GM23338 (cell line): ENCODE results near the gene BAIAP2. TPM values are rescaled to one million over a fixed set of nuclear protein-coding genes. Genes with fewer than 3 reads are reported as not detected.

ENCODE experiments used
- ATAC-seq: fragments of 200-7000 bp; cut with Tn5 transposase; 3 replicates; pipeline ENCODE4 v1.9.1; 2020
- DNase-seq: peaks from one replicate; pipeline ENCODE4 v3.0.0-alpha.2; 2015; ENCODE audit warnings: low spot score
- H2AFZ ChIP-seq: fragments of 200-600 bp; sonication (generic); 2 replicates; pipeline ENCODE4 v1.8.0; 2016; ENCODE audit warnings: antibody characterized with exemption, mild to moderate bottlenecking, moderate library complexity
- H3F3A ChIP-seq: fragments of 200-600 bp; sonication (generic); replicated peaks from 2 replicates; pipeline ENCODE4 v1.8.0; 2017; ENCODE audit warnings: antibody characterized with exemption, mixed run types, low read depth
- H3K27ac ChIP-seq: fragments of 200-600 bp; sonication (generic); 2 replicates; pipeline ENCODE4 v1.6.1; 2016; ENCODE audit warnings: low read depth
- H3K27me3 ChIP-seq: fragments of 200-600 bp; sonication (generic); 2 replicates; pipeline ENCODE4 v1.8.0; 2016; ENCODE audit warnings: mild to moderate bottlenecking, mixed run types, moderate library complexity; ENCODE audit not compliant: insufficient read depth
- H3K36me3 ChIP-seq: fragments of 200-600 bp; sonication (generic); 2 replicates; pipeline ENCODE4 v1.8.0; 2016; ENCODE audit warnings: mild to moderate bottlenecking; ENCODE audit not compliant: insufficient read depth
- H3K4me1 ChIP-seq: fragments of 200-600 bp; sonication (generic); 2 replicates; pipeline ENCODE4 v1.8.0; 2016; ENCODE audit warnings: mild to moderate bottlenecking, moderate library complexity; ENCODE audit not compliant: insufficient read depth
- H3K4me2 ChIP-seq: fragments of 200-600 bp; sonication (generic); 2 replicates; pipeline ENCODE4 v1.7.1; 2017; ENCODE audit warnings: mixed run types
- H3K4me3 ChIP-seq: fragments of 200-600 bp; sonication (generic); 2 replicates; pipeline ENCODE4 v1.6.1; 2016; ENCODE audit warnings: mixed run types
- H3K79me2 ChIP-seq: fragments of 200-600 bp; sonication (generic); replicated peaks from 2 replicates; pipeline ENCODE4 v1.8.0; 2017; ENCODE audit warnings: mild to moderate bottlenecking; ENCODE audit not compliant: insufficient read depth
- H3K9me2 ChIP-seq: fragments of 200-600 bp; sonication (generic); 2 replicates; pipeline ENCODE4 v1.8.0; 2017; ENCODE audit not compliant: insufficient read depth
- H4K20me1 ChIP-seq: fragments of 200-600 bp; sonication (generic); replicated peaks from 2 replicates; pipeline ENCODE4 v1.8.0; 2017; ENCODE audit warnings: mild to moderate bottlenecking; ENCODE audit not compliant: insufficient read depth
- H3K27ac Mint-ChIP-seq: 2 replicates; pipeline ENCODE4 v1.8.0; 2020; ENCODE audit warnings: inconsistent platforms, mild to moderate bottlenecking, moderate library complexity, mixed read lengths
- H3K27me3 Mint-ChIP-seq: 3 replicates; pipeline ENCODE4 v1.8.0; 2022; ENCODE audit warnings: low read depth, mild to moderate bottlenecking, moderate library complexity, mixed read lengths, inconsistent platforms; ENCODE audit not compliant: insufficient read depth, poor library complexity
- H3K36me3 Mint-ChIP-seq: 3 replicates; pipeline ENCODE4 v1.8.0; 2021; ENCODE audit warnings: low read depth, mild to moderate bottlenecking, inconsistent platforms, moderate library complexity, mixed read lengths
- H3K4me1 Mint-ChIP-seq: 3 replicates; pipeline ENCODE4 v1.8.0; 2020; ENCODE audit warnings: mild to moderate bottlenecking, inconsistent platforms, mixed read lengths
- H3K4me3 Mint-ChIP-seq: 3 replicates; pipeline ENCODE4 v1.8.0; 2021; ENCODE audit warnings: moderate library complexity, mild to moderate bottlenecking, inconsistent platforms, mixed read lengths
- H3K9me3 Mint-ChIP-seq: 3 replicates; pipeline ENCODE4 v1.8.0; 2020; ENCODE audit warnings: moderate library complexity, mild to moderate bottlenecking, inconsistent platforms, mixed read lengths
- CREB1 ChIP-seq: fragments of 250-450 bp; sonication (Bioruptor Pico); IDR thresholded peaks from 2 replicates; pipeline ENCODE4 v1.5.0; 2020; ENCODE audit warnings: low read depth, mild to moderate bottlenecking, moderate library complexity
- EZH2 ChIP-seq: fragments of 200-600 bp; sonication (generic); IDR thresholded peaks from one replicate; pipeline ENCODE4 v1.8.0; 2017; ENCODE audit warnings: antibody characterized with exemption, mild to moderate bottlenecking, low read depth; ENCODE audit not compliant: unreplicated experiment
- JUNB ChIP-seq: IDR thresholded peaks from one replicate; pipeline ENCODE4 v1.6.1; 2016; ENCODE audit warnings: antibody characterized with exemption; ENCODE audit not compliant: unreplicated experiment
- NANOG ChIP-seq: IDR thresholded peaks from 2 replicates; pipeline ENCODE4 v1.6.1; 2016; ENCODE audit warnings: antibody characterized with exemption, borderline replicate concordance
- POLR2AphosphoS5 ChIP-seq: IDR thresholded peaks from 2 replicates; pipeline ENCODE4 v1.6.1; 2016; ENCODE audit warnings: antibody characterized with exemption, low read depth
- ZNF331 ChIP-seq: fragments of 250-450 bp; sonication (Bioruptor Pico); IDR thresholded peaks from 2 replicates; pipeline ENCODE4 v1.5.0; 2020; ENCODE audit warnings: low read depth, mild to moderate bottlenecking, moderate library complexity
- polyA plus RNA-seq: library from polyadenylated mRNA; unstranded; fragments of >200 nt; fragmentation: Nextera tagmentation; extraction: Ambion mirVana; gene quantifications from 2 replicates; pipeline ENCODE4 v1.2.1, GENCODE V29; 2016
- total RNA-seq: library from RNA; depleted of rRNA; stranded (reverse); fragments of >200 nt; shearing (Covaris generic); gene quantifications from 2 replicates; pipeline ENCODE4 v1.2.3, GENCODE V29; 2014
- TF ChIP-seq, protein P1 (sequence below): fragments of 250-450 bp; sonication (Bioruptor Pico); IDR thresholded peaks from 2 replicates; pipeline ENCODE4 v1.5.0; 2020; ENCODE audit warnings: mild to moderate bottlenecking, moderate library complexity
- TF ChIP-seq, protein P2 (sequence below): IDR thresholded peaks from 2 replicates; pipeline ENCODE4 v1.6.1; 2016; ENCODE audit warnings: antibody characterized with exemption
- TF ChIP-seq, protein P3 (sequence below): IDR thresholded peaks from one replicate; pipeline ENCODE4 v1.6.1; 2018; ENCODE audit warnings: antibody characterized with exemption; ENCODE audit not compliant: unreplicated experiment
- TF ChIP-seq, protein P4 (sequence below), 2 experiments: fragments of 200-600 bp in 1 of 2; sonication (generic) in 1 of 2; conservative IDR thresholded peaks; 2 replicates each; pipeline versions ENCODE4 v1.5.1 to v1.6.1; 2016 to 2017; ENCODE audit warnings: antibody characterized with exemption in 2 of 2, low read depth in 2 of 2, mild to moderate bottlenecking in 2 of 2, moderate library complexity in 1 of 2

BAIAP2 gene
- total and polyA plus RNA-seq, 2 experiments from 2014 or later: 21.7 to 22.7 TPM

DNA sequence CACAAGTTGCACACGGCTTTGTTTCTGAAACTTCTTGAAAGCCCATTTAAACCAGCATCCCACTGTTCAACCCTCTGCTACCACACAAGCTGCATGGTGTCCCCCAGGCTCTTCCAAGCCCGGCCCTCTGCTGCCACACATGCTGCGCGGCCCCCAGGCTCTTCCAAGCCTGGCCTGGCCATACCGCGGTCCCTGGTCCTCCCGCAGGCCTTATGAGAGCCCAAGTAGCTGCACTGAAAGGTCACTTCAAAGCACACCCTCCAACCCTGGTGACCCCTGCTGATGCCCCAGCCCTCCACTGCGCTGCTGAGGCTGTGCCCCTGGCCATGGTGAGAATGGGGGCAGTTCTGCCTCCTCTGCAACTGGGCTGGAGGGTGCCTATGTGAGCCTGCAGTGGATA is 104.5 kb downstream of the BAIAP2 start (continued):
- TF ChIP-seq, protein P1, sequence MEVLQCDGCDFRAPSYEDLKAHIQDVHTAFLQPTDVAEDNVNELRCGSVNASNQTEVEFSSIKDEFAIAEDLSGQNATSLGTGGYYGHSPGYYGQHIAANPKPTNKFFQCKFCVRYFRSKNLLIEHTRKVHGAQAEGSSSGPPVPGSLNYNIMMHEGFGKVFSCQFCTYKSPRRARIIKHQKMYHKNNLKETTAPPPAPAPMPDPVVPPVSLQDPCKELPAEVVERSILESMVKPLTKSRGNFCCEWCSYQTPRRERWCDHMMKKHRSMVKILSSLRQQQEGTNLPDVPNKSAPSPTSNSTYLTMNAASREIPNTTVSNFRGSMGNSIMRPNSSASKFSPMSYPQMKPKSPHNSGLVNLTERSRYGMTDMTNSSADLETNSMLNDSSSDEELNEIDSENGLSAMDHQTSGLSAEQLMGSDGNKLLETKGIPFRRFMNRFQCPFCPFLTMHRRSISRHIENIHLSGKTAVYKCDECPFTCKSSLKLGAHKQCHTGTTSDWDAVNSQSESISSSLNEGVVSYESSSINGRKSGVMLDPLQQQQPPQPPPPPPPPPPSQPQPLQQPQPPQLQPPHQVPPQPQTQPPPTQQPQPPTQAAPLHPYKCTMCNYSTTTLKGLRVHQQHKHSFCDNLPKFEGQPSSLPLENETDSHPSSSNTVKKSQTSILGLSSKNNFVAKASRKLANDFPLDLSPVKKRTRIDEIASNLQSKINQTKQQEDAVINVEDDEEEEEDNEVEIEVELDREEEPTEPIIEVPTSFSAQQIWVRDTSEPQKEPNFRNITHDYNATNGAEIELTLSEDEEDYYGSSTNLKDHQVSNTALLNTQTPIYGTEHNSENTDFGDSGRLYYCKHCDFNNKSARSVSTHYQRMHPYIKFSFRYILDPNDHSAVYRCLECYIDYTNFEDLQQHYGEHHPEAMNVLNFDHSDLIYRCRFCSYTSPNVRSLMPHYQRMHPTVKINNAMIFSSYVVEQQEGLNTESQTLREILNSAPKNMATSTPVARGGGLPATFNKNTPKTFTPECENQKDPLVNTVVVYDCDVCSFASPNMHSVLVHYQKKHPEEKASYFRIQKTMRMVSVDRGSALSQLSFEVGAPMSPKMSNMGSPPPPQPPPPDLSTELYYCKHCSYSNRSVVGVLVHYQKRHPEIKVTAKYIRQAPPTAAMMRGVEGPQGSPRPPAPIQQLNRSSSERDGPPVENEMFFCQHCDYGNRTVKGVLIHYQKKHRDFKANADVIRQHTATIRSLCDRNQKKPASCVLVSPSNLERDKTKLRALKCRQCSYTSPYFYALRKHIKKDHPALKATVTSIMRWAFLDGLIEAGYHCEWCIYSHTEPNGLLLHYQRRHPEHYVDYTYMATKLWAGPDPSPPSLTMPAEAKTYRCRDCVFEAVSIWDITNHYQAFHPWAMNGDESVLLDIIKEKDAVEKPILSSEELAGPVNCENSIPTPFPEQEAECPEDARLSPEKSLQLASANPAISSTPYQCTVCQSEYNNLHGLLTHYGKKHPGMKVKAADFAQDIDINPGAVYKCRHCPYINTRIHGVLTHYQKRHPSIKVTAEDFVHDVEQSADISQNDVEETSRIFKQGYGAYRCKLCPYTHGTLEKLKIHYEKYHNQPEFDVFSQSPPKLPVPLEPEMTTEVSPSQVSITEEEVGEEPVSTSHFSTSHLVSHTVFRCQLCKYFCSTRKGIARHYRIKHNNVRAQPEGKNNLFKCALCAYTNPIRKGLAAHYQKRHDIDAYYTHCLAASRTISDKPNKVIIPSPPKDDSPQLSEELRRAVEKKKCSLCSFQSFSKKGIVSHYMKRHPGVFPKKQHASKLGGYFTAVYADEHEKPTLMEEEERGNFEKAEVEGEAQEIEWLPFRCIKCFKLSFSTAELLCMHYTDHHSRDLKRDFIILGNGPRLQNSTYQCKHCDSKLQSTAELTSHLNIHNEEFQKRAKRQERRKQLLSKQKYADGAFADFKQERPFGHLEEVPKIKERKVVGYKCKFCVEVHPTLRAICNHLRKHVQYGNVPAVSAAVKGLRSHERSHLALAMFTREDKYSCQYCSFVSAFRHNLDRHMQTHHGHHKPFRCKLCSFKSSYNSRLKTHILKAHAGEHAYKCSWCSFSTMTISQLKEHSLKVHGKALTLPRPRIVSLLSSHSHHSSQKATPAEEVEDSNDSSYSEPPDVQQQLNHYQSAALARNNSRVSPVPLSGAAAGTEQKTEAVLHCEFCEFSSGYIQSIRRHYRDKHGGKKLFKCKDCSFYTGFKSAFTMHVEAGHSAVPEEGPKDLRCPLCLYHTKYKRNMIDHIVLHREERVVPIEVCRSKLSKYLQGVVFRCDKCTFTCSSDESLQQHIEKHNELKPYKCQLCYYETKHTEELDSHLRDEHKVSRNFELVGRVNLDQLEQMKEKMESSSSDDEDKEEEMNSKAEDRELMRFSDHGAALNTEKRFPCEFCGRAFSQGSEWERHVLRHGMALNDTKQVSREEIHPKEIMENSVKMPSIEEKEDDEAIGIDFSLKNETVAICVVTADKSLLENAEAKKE (CRISPR knock-in tag): no peak
- TF ChIP-seq ZNF331 (CRISPR knock-in tag): no peak
- TF ChIP-seq, protein P2, sequence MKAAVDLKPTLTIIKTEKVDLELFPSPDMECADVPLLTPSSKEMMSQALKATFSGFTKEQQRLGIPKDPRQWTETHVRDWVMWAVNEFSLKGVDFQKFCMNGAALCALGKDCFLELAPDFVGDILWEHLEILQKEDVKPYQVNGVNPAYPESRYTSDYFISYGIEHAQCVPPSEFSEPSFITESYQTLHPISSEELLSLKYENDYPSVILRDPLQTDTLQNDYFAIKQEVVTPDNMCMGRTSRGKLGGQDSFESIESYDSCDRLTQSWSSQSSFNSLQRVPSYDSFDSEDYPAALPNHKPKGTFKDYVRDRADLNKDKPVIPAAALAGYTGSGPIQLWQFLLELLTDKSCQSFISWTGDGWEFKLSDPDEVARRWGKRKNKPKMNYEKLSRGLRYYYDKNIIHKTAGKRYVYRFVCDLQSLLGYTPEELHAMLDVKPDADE: no peak
- no peak for TF ChIP-seq EZH2
- TF ChIP-seq NANOG: no peak
- no peak for TF ChIP-seq CREB1
- TF ChIP-seq POLR2AphosphoS5: no peak
- TF ChIP-seq JUNB: no peak

DNA sequence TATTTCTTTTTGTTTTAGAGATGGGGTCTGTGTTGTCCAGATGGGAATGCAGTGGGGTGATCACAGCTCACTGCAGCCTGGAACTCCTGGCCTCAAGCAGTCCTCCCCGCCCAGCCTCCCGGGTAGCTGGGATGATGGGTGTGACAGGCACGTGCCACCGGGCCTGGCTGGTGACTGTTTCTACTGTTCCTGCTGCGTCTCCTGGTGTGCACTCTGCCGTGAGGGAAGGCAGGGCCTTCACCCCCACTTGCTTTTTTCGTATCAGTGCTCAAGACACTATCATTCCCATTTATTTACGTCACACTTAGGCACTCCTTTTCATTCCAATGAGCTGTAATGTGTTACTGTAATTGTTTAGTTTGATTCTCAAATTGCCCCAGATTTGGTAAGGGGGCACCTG is 105.1 kb downstream of the BAIAP2 start:
- ATAC-seq (no peak), DNase-seq (no peak)
- no peak overlapping the region for H3K27ac Mint-ChIP-seq
- H3K9me3 Mint-ChIP-seq: peaks cover 18% of the 10 kb centered on the region
- no peak overlapping the region for H2AFZ ChIP-seq
- H3K27me3 Mint-ChIP-seq: peaks cover 24% of the 10 kb centered on the region
- no peaks in the 10 kb centered on the region for H3K27me3 ChIP-seq
- no peak overlapping the region for H3K27ac ChIP-seq
- no peak overlapping the region for H3K4me3 Mint-ChIP-seq
- no peaks in the 10 kb centered on the region for H4K20me1 ChIP-seq
- no peaks in the 10 kb centered on the region for H3K9me2 ChIP-seq
- H3F3A ChIP-seq: peaks cover 16% of the 10 kb centered on the region
- H3K4me1 ChIP-seq: no peaks in the 10 kb centered on the region
- TF ChIP-seq, protein P3, sequence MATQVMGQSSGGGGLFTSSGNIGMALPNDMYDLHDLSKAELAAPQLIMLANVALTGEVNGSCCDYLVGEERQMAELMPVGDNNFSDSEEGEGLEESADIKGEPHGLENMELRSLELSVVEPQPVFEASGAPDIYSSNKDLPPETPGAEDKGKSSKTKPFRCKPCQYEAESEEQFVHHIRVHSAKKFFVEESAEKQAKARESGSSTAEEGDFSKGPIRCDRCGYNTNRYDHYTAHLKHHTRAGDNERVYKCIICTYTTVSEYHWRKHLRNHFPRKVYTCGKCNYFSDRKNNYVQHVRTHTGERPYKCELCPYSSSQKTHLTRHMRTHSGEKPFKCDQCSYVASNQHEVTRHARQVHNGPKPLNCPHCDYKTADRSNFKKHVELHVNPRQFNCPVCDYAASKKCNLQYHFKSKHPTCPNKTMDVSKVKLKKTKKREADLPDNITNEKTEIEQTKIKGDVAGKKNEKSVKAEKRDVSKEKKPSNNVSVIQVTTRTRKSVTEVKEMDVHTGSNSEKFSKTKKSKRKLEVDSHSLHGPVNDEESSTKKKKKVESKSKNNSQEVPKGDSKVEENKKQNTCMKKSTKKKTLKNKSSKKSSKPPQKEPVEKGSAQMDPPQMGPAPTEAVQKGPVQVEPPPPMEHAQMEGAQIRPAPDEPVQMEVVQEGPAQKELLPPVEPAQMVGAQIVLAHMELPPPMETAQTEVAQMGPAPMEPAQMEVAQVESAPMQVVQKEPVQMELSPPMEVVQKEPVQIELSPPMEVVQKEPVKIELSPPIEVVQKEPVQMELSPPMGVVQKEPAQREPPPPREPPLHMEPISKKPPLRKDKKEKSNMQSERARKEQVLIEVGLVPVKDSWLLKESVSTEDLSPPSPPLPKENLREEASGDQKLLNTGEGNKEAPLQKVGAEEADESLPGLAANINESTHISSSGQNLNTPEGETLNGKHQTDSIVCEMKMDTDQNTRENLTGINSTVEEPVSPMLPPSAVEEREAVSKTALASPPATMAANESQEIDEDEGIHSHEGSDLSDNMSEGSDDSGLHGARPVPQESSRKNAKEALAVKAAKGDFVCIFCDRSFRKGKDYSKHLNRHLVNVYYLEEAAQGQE: no peak
- TF ChIP-seq, protein P2: no peak
- TF ChIP-seq POLR2AphosphoS5 (no peak), NANOG (no peak), ZNF331 (CRISPR knock-in tag) (no peak), EZH2 (no peak)
- TF ChIP-seq, protein P4, sequence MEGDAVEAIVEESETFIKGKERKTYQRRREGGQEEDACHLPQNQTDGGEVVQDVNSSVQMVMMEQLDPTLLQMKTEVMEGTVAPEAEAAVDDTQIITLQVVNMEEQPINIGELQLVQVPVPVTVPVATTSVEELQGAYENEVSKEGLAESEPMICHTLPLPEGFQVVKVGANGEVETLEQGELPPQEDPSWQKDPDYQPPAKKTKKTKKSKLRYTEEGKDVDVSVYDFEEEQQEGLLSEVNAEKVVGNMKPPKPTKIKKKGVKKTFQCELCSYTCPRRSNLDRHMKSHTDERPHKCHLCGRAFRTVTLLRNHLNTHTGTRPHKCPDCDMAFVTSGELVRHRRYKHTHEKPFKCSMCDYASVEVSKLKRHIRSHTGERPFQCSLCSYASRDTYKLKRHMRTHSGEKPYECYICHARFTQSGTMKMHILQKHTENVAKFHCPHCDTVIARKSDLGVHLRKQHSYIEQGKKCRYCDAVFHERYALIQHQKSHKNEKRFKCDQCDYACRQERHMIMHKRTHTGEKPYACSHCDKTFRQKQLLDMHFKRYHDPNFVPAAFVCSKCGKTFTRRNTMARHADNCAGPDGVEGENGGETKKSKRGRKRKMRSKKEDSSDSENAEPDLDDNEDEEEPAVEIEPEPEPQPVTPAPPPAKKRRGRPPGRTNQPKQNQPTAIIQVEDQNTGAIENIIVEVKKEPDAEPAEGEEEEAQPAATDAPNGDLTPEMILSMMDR (conservative IDR thresholded peaks at IDR 0.05; ENCODE audit: low read depth in 2 of 2): no peak
- no peaks in the 10 kb centered on the region for H3K79me2 ChIP-seq
- H3K36me3 Mint-ChIP-seq: no peaks in the 10 kb centered on the region; the same call in 2 of the 3 replicates
- H3K4me3 ChIP-seq: no peak overlapping the region
- no peaks in the 10 kb centered on the region for H3K4me1 Mint-ChIP-seq
- H3K36me3 ChIP-seq: no peaks in the 10 kb centered on the region
- H3K4me2 ChIP-seq: no peak overlapping the region
